COLO668 (cell line): ENCODE data around the gene GIMAP1.
A peak's percentile ranks its signal among the peaks of the same experiment; 100 is the strongest.

Source experiments
- DNase-seq: peaks from one replicate; lab custom pipeline; 2025; ENCODE audit not compliant: unreplicated experiment; lab: John Stamatoyannopoulos, UW

Gene GIMAP1

GRCh38 chr7:150721970-150722373 is 5.6 kb downstream of the GIMAP1 start:
- no peak for DNase-seq

GRCh38 chr7:150722431-150722931 is 6.1 kb downstream of the GIMAP1 start:
- no peak for DNase-seq

- no peak for DNase-seq
Measured at GRCh38 chr7:150723467-150723866, 7.1 kb downstream of the GIMAP1 start.

GRCh38 chr7:150727381-150727780 is 11.0 kb downstream of the GIMAP1 start:
- no peak for DNase-seq

- DNase-seq, result no peak
Measured at GRCh38 chr7:150728011-150728410, 11.6 kb downstream of the GIMAP1 start.

- DNase-seq, result no peak
Measured at GRCh38 chr7:150728609-150729008, 12.2 kb downstream of the GIMAP1 start.

- DNase-seq, result no peak
Measured at GRCh38 chr7:150731916-150732315, 15.5 kb downstream of the GIMAP1 start.

- DNase-seq, result no peak
Measured at GRCh38 chr7:150732786-150733481, 16.5 kb downstream of the GIMAP1 start.

- no peak for DNase-seq
Measured at GRCh38 chr7:150733482-150734095, 17.2 kb downstream of the GIMAP1 start.

- DNase-seq, result no peak
Measured at GRCh38 chr7:150734254-150734653, 17.8 kb downstream of the GIMAP1 start.

- DNase-seq, result peak; percentile 47
Measured at GRCh38 chr7:150735596-150736358, 19.4 kb downstream of the GIMAP1 start.

- no peak for DNase-seq
Measured at GRCh38 chr7:150736864-150737263, 20.5 kb downstream of the GIMAP1 start.

GRCh38 chr7:150737265-150738055 is 21.0 kb downstream of the GIMAP1 start, which contains the start of gene GIMAP5:
TSS of gene GIMAP5 (plus strand) at chr7:150737418. CDS start at chr7:150740885, 3,467 bp downstream.
- DNase-seq, result no peak

- DNase-seq, result no peak
Measured at GRCh38 chr7:150738092-150738491, 21.7 kb downstream of the GIMAP1 start.

- no peak for DNase-seq
Measured at GRCh38 chr7:150738591-150739001, 22.2 kb downstream of the GIMAP1 start.

GRCh38 chr7:150739033-150739432 is 22.6 kb downstream of the GIMAP1 start:
- DNase-seq, result no peak

GRCh38 chr7:150740053-150740452 is 23.6 kb downstream of the GIMAP1 start:
- DNase-seq, result no peak

GRCh38 chr7:150742286-150742968 is 26.0 kb downstream of the GIMAP1 start:
- no peak for DNase-seq

- no peak for DNase-seq
Measured at GRCh38 chr7:150744041-150744656, 27.7 kb downstream of the GIMAP1 start.

GRCh38 chr7:150745086-150745485 is 28.7 kb downstream of the GIMAP1 start:
- DNase-seq, result no peak
